ENCODE data around the gene PRDM5.

- TF ChIP-seq JUN (IDR thresholded peaks at IDR 0.05; ENCODE audit: borderline replicate concordance, insufficient read depth, insufficient read length, low read depth): no peak
- no peak for TF ChIP-seq CTCF (IDR thresholded peaks at IDR 0.05; ENCODE audit: extremely low read depth in 1 of 2, insufficient read depth in 1 of 2, low read depth in 1 of 2, low read length in 2 of 2)
- no peak for TF ChIP-seq FOS (IDR thresholded peaks at IDR 0.05; ENCODE audit: borderline replicate concordance, insufficient read depth, low read length)
Observed at GRCh38 chr4:120844528-120844921, 78.0 kb downstream of the PRDM5 start.

Data from endothelial cell of umbilical vein (primary cell).